ENCODE measurements around the gene EEFSEC.

Gene EEFSEC

GRCh38 chr3:128318275-128318941, 165.1 kb downstream of the EEFSEC start:
- DNase-seq: no peak

DNA sequence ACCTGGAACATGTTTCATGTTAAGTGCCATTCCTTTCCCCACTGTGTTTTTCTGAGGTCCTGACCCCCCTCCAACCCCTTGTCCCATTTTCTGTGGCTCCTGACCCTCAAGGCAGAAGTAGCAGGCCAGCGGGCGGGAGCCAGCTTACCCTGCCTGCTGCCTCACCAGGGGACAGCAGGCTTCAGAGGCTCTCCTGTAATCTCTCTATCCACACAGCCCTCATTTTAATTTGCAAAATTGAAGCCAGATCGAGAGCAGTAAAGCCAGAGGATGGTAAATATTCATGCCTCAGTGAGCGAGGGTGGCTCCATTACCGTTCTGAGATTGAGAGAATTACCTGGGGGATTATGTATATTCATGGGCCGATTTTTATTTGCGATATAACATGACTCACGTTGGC, 165.8 kb downstream of the EEFSEC start:
- no peak for DNase-seq

DNA sequence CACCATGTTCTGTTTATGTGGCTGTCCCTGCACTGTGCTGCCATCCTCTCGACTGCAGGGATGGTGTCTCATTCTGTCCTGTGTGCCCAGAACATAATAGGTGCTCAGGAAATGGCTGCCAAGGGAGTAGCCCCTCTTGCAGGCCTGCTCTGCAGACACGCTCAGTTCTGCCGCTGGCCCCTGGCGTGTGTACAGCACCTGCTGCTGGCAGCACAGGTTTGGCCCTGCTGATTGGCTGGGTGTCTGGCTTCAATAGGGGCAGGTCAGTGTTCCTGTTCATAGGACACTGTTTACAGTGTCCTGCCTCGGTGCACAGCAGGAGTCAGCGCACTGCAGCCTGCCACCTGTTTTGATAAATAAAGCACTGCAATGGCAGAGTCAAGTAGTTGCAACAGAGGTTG, 166.5 kb downstream of the EEFSEC start:
- no peak for DNase-seq

- no peak for DNase-seq
Measured at GRCh38 chr3:128320551-128321340, 167.5 kb downstream of the EEFSEC start.

DNA sequence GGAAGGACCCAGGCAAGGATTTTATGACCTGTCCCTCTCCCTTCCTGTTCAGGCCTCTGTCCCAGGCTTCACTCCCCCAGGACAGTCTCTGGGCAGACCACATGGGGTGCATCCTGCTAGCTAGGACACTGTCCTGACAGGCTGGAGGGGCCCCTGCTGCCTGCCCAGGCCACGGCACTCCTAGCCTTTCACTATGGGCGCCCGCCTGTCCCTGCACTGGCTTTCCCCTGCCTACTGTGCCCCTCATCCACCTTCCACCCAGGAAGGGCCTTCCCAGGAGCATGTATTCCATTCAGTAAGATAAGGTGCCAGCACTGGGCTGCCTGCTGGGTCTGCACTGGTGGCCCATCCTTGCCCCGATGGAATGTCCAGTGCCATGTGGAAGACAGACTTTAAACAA, 168.1 kb downstream of the EEFSEC start:
- no peak for DNase-seq

DNA sequence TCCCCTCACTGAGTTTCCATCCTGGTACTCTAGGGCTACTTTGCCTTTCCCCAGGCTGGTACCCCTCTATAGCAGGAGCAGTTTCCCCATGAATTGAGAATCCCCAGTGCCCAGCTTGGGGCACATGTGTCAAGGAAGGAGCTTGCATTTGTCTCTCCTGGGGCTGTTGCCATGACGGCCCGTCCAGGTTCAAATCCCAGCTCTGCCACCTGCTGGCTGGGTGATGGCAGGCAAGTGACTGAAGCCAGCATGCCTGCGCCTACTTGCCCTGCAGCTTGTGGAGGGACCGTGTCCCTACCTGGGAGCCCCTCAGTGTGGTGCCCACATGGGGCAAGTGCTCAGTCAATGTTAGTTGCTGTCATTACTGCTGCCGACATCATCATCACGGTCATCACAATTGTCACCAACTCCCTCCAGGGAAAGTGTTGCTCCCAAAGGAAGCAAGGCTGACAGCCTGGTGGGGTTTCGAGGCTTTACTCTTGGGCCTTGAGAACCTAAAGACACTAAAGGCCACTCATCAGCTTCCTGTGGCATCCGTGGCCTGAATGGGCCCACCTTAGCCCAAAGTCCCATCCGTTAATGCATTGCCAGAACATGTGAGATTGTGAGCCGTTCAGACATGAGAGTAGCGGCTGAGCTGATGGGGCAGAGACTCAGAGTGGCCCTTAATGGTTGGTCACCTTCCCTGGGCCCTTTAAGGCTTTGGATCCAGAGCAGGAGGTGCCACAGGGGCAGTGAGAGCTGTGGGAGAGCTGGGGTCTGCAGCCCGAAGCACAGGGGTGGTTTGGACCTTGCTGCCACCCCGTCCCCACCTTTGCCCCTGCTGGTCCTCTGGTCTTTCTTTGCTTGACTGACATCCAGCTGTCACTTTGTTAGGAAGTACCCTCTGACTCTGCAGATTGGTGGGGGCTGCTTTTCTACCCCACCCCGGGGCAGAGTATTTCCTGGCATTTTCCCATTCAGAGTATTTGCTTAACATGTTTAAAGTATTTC, 169.0 kb downstream of the EEFSEC start:
- DNase-seq: peak; percentile 4 to 39

DNA sequence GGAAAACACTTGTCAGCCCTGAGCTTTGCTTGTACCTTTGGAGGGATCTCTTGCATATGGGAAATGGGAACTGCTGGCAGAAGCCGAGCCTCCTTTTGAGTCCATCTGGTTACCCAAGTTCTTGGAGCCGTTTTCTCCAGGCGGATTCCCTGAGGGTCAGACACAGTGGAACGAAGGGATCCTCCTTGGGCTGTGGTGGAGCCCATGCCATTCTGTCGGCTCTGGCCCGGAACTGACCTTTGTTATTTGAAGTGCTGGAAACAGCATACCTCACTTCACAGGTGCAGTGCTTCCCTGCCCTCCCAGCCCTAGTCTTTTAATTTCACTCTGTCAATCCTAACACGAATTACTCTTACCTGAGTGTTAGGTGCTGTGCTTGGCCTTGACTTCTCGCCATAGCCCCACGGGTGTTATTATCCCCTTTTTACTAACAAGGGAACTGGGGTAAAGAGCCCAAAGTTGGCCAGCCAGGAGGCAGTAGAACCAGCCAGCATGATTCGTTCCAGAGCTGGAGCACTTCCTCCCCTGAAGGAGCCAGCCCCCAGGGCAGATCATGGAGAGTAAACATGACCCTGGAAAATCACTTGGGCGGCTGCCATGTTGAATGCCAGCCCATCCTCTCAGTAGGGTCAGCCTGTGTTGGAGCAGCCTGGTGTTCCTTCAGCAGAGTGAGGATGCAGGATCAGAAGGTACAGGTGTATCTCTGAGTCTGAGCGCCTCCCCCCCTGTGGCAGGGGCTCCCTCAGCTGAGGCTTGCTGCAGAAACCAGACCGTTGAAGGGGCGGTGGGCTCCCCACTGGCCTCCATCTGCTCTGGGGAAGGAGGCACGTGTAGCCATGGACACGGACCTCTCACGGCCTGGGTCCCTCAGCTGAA, 170.2 kb downstream of the EEFSEC start:
- DNase-seq: no peak

DNA sequence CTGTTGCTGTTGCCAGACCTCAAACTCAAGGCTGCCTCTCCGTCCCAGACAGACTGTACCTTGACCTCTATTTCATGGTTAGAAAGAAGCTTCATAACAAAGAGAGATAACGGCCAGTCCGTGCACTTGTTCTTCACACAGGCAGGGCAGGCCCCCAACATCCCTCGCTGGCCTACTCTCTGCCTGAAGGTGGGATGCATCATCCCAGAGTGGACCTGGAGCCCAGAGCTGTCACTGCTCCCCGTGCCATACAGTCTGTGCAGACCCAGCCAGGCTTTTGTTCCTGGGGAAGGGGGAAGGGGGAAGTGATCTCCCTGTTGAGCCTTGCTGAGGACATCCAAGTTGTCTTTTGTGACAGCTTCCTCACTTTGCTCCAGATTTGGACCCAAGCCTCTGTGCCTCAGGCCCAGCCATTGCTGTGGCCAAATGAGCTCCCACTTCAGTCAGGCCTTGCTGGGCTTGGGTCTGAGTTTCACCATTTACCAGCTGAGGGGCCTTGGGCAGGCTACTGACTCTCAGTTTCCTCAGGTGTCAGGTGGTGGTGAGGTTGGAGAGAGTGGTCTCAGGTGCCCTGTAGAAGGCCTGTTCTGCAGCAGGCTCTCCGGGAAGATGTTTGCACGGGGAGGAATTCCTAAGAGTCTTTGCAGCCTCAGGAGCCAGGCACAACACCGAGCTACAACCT, 171.8 kb downstream of the EEFSEC start:
- DNase-seq: no peak

GRCh38 chr3:128326051-128326823, 173.0 kb downstream of the EEFSEC start:
- no peak for DNase-seq

DNA sequence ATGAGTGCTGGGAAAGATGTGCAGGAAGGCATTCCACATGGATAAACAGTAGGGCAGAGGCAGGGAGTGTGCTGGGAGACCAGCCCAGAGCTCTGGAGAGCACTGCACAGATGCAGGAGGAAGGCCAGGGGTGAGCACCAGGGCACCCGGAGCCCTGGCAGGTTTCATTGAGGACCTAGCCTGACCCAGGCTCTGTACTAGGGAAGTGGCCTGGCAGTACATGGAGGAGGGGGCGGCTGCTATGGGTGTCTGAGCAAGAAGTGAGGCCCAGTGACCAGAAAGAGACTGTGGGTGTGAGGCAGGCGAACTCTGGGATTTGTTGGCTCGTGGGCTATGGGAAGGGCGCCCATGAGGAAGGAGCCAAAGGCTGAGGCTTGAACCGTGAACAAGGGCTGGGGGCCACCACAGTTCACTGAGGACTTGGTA, 174.3 kb downstream of the EEFSEC start:
- DNase-seq: peak; percentile 33 to 79

DNA sequence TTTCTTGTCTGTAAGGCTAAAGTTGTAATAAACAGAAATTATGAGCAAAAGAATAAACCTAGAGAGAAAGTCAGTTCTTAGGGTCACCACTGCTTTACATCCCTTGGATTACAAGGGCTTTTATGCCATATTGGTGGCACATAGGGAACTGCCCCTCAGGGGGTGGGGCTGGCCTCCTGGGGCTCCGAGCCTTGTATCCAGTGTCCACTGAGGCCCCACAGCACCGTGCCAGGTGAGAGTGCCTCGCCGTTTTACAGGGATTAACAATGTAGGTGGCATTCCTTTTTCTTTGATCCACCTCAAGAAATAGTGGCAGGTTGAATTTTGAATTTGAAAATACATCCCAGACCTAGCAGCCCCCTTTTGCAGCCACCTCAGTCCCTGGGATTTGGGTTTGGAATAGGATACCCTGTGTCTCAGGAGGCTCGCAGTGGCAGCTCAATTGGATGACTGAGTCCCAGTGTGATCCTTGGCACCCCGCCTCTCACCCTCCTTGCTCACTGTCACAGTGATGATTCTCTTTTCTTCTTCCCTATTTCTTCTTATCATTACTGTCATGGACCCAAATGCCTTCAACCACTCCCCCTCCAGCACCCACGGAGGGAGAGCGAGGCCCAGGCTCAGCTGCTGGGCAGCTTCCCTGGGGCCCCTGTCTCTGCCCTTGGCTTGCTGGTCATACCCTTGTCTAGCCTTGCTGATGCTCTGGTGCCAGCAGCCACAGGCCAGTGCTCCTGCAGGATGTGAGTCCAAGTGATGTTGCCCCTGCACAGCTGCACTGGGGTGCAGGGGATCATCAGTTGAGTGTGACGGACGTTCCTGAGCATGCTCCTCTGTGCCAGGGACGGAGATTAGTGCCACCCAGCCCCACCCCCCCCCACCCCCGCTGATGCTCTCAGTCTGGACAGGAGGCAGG, 175.5 kb downstream of the EEFSEC start:
- no peak for DNase-seq

GRCh38 chr3:128329491-128330213, 176.4 kb downstream of the EEFSEC start:
- DNase-seq: no peak

- DNase-seq: no peak
Measured at GRCh38 chr3:128330214-128330842, 177.0 kb downstream of the EEFSEC start.

- no peak for DNase-seq
Measured at GRCh38 chr3:128334086-128334645, 180.9 kb downstream of the EEFSEC start.

GRCh38 chr3:128334766-128335165, 181.5 kb downstream of the EEFSEC start:
- no peak for DNase-seq

DNA sequence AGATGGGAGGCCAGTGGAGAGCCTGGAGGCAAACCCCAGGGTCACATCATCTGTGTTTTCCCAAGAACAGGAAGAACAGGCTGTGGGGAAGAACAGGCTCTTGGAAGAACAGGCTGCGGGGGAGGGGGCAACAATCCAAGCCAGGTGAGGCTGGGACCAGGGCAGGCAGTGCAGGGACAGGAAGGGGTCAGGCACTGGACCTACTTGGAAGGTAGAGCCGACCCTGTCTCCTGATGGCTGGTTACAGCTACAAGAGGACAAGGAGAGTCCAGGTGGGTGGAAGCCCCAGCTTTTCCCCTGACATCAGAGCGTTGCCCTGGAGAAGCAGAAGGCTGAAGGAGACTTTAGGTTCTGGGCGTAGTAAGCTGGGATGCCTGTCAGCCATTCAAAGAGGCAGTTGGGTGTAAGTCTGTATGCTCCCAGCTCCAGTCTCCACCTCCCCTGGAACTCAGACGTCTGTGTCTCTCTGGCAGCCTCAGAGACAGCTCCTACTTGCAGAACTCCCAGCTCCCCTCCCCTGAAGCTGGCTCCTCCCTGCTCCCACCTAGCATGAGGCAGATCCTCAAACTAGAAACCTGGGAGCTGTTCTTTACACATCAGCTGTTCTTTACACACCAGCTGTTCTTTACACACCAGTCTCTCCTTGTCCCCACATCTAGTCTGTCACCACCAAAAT, 182.5 kb downstream of the EEFSEC start:
- DNase-seq: no peak

All from inflammatory macrophage (primary cell).